A549 treated with CORT108297 at 1 μM for 4 hours (cell line): ENCODE results near the gene SLC7A10. TPM values are rescaled to one million over a fixed set of nuclear protein-coding genes. Genes with fewer than 3 reads are reported as not detected.

Experiments used
- total RNA-seq: library from RNA; stranded (reverse); fragments of 200-300 nt; extraction: Qiagen RNA extraction; gene quantifications from 5 replicates; pipeline ENCODE4 v1.2.3, GENCODE V29; 2022

SLC7A10 gene
- total RNA-seq: 0.15 to 0.29 TPM (median 0.16 TPM) in 3 of 5 replicates, not detected in the others

GRCh38 chr19:33225458-33225926, at the start of gene SLC7A10:
SLC7A10 (minus strand) TSS chr19:33225850; CDS start chr19:33225703, 147 bp downstream.

DNA sequence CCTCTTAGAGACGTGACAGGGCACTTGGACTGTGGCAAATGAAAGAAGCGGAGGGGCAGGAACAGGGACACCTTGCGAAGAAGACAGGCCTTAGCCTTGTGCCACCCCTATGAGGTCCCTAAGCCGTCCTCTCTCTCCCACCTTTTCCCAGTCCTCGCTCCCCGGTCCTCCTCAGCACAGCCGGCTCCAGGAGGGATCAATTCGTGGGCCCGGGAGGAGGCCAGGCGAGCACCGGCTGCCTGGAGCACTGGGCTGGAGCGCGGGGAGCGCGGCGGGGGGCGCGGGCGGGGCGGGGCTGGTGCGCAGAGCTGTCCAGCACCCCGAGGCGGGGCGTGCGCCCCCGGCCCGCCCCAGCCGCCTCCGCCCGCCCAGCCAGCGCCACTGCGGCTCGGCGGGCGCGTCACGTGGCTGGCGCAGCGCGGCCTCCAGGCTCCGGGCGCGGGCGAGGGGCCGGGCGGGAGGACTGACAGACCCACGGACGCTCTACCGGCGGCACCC, 31.7 kb downstream of the SLC7A10 start, which contains the start of gene LRP3:
Gene LRP3 (plus strand): TSS at position 466 of the 498 bp plus-strand sequence. CDS start 456 bp downstream, outside the sequence.

Other genes starting within 250 kb of the SLC7A10 start
- gene RHPN2, start 161.0 kb downstream of the SLC7A10 start, total RNA-seq: 44.7 to 59.8 TPM (median 55.8 TPM) in 5 replicates
- gene GPATCH1, start 144.7 kb downstream of the SLC7A10 start, total RNA-seq: 12.4 to 15.4 TPM (median 13.6 TPM) in 5 replicates
- gene WDR88, start 93.7 kb downstream of the SLC7A10 start, total RNA-seq: 0.09 to 0.52 TPM (median 0.15 TPM) in 3 of 5 replicates, not detected in the others
- gene LRP3, start 31.5 kb downstream of the SLC7A10 start, total RNA-seq: 31.2 to 61.7 TPM (median 59.4 TPM) in 5 replicates
- gene CEBPA, start 76.7 kb upstream of the SLC7A10 start, total RNA-seq: 4.9 to 10.5 TPM (median 8.4 TPM) in 5 replicates
- 35.5 to 40.6 TPM (median 39.4 TPM) in 5 replicates for gene CEBPG, start 147.9 kb upstream of the SLC7A10 start, total RNA-seq